Measurements from ENCODE around the gene NCR2. TPM values are rescaled to one million over a fixed set of nuclear protein-coding genes. Genes with fewer than 3 reads are reported as not detected.

Gene NCR2
- total RNA-seq, 1 experiment from 2014 or later: not detected

GRCh38 chr6:41371992-41372831, 36.8 kb downstream of the NCR2 start:
- Histone ChIP-seq H4K8ac (replicated peaks; ENCODE audit: insufficient read length, low read depth, low read length) (no peak overlapping the region), H2BK15ac (ENCODE audit: low read depth, low read length) (no peak overlapping the region), H3K14ac (ENCODE audit: insufficient read depth, low read length) (no peak overlapping the region), H3K4me1 (ENCODE audit: insufficient read depth, low read length) (peaks cover 4% of the 10 kb centered on the region; the same call in 1 of the 2 replicates), H3K23me2 (ENCODE audit: insufficient read length, low read depth, low read length, poor library complexity, severe bottlenecking) (peaks cover 24% of the 10 kb centered on the region), H3K23ac (ENCODE audit: insufficient read length, low read depth, low read length) (no peak overlapping the region), H3K4ac (ENCODE audit: low read depth, low read length) (no peak overlapping the region), H3T11ph (ENCODE audit: low read length) (no peak overlapping the region), H3K56ac (ENCODE audit: insufficient read length, low read depth, low read length) (no peak overlapping the region), H2BK120ac (ENCODE audit: low read depth, low read length, poor library complexity, severe bottlenecking) (no peak overlapping the region), H3K18ac (ENCODE audit: insufficient read length, low read depth, low read length) (no peak overlapping the region), H3K79me2 (ENCODE audit: insufficient read depth, low read length) (no peaks in the 10 kb centered on the region), H4K5ac (ENCODE audit: insufficient read length, low read depth, low read length) (no peak overlapping the region), H2AFZ (ENCODE audit: low read length) (no peak overlapping the region), H4K20me1 (ENCODE audit: control insufficient read depth, insufficient read depth, insufficient read length) (peaks cover 3% of the 10 kb centered on the region), H3K4me2 (ENCODE audit: insufficient read depth, insufficient read length, low read length) (peak overlapping the region; percentile 63), H2BK20ac (ENCODE audit: low read depth, low read length, poor library complexity, severe bottlenecking) (no peak overlapping the region), H2AK5ac (ENCODE audit: insufficient read length, low read length) (no peak overlapping the region), H3K9me3 (ENCODE audit: control insufficient read depth, low read depth, low read length) (no peaks in the 10 kb centered on the region), H3K79me1 (ENCODE audit: insufficient read depth, low read depth, low read length, poor library complexity, severe bottlenecking) (no peaks in the 10 kb centered on the region), H3K27ac (ENCODE audit: insufficient read length, low read depth, low read length) (no peak overlapping the region), H2BK12ac (ENCODE audit: insufficient read length, low read depth, low read length) (no peak overlapping the region), H3K9ac (ENCODE audit: extremely low read depth, insufficient read length, low read length) (no peak overlapping the region), H3K27me3 (ENCODE audit: insufficient read depth, low read length) (peaks cover 78% of the 10 kb centered on the region), H2BK5ac (ENCODE audit: insufficient read length, low read length) (no peak overlapping the region), H4K91ac (ENCODE audit: insufficient read length, low read depth, low read length) (no peak overlapping the region)
- no peak for TF ChIP-seq CTCF (conservative IDR thresholded peaks at IDR 0.05)
- no CpG with 5 or more reads among the region's 42 CpGs for WGBS (ENCODE audit: extremely low coverage, insufficient read length, low lambda C conversion rate)
- DNase-seq: peak; percentile 46
- H3K36me3 Mint-ChIP-seq (ENCODE audit: insufficient read depth in 1 of 3, low read depth in 3 of 3): no peaks in the 10 kb centered on the region; a peak in 1 of 7 replicates
- H3K27me3 Mint-ChIP-seq (ENCODE audit: low read depth): peaks cover 98% of the 10 kb centered on the region
- H3K4me1 Mint-ChIP-seq: peaks cover 40 to 65% of the 10 kb centered on the region in 2 experiments
- H3K4me3 Mint-ChIP-seq: peak overlapping the region; percentile 49 to 83
- peaks cover 0 to 9% of the 10 kb centered on the region in 2 experiments; a peak in 3 of 5 replicates for H3K9me3 Mint-ChIP-seq
- no peak overlapping the region; a peak in 1 of 7 replicates for H3K27ac Mint-ChIP-seq

Data from H9 (cell line).